22Rv1 (cell line): ENCODE data around the gene APEX2.

Experiments used
- CTCF ChIP-seq: fragments of 450-650 bp; IDR thresholded peaks from 2 replicates; pipeline ENCODE4 v1.5.1; 2017; ENCODE audit warnings: mild to moderate bottlenecking
- ZFX ChIP-seq: fragments of 450-650 bp; IDR thresholded peaks from 2 replicates; pipeline ENCODE4 v1.6.1; 2017; ENCODE audit warnings: antibody characterized with exemption, borderline replicate concordance

DNA sequence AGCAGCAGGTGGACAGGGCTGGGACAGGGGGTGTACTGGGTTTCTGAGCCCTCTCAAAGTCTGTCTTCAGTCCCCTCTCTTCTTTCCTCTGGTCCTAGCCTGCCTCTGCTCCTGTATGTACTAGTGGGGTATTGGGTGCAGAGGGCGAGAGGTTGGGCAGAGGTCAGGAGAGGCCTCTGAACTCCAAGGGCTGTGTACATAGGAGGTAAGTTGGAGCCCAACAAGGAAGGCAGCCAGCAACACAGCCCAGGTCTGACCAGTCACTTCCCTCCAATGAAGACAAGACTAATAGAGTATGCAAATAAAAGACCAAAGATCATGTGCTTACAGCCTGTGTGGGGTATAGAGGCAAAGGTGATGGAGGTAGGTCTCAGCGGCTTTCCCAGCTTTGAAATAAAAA lies 6.1 kb upstream of the APEX2 start, which contains the start of gene PFKFB1:
- no peak for TF ChIP-seq CTCF
- no peak for TF ChIP-seq ZFX
